Endothelial cell of umbilical vein (primary cell): ENCODE data around the gene LRTM2. TPM values are rescaled to one million over a fixed set of nuclear protein-coding genes. Genes with fewer than 3 reads are reported as not detected.

Experiments used
- BruUV-seq: library from RNA; stranded (reverse); fragments of 400-500 nt; replicated peaks from 2 replicates; lab custom pipeline; 2021; lab: Mats Ljungman, UMichigan
- CTCF ChIA-PET: fragments of 300-600, 350-600 bp; sonication (Branson Sonifier 250); formaldehyde crosslinking; loops from one replicate; lab custom pipeline; 2021; ENCODE audit warnings: antibody characterized with exemption, inconsistent platforms; lab: Charles Lee
- POLR2A ChIA-PET: fragments of 300-600, 350-600 bp; sonication (Branson Sonifier 250); formaldehyde crosslinking; loops from one replicate; lab custom pipeline; 2021; ENCODE audit warnings: antibody characterized with exemption, inconsistent platforms; lab: Charles Lee
- DNase-seq: peaks from one replicate; pipeline ENCODE4 v3.0.0-alpha.2; 2011; ENCODE audit warnings: low read depth, low spot score
- FAIRE-seq: peaks from 2 replicates; lab custom pipeline; 2011; peaks lifted over from hg19 to GRCh38; lab: Jason Lieb, UNC
- H2AFZ ChIP-seq: 2 replicates; pipeline ENCODE4 v1.6.0; 2012; ENCODE audit warnings: low read depth, low read length, control low read depth, inconsistent platforms
- H3K27ac ChIP-seq: 2 replicates; pipeline ENCODE4 v1.5.1; 2011; ENCODE audit warnings: low read depth, mild to moderate bottlenecking, control low read depth, low read length, moderate library complexity; ENCODE audit not compliant: insufficient read depth
- H3K27me3 ChIP-seq, 2 experiments: 2 replicates each; pipeline versions ENCODE4 v1.6.0 to v1.6.1; 2011; ENCODE audit warnings: low read length in 2 of 2, mixed read lengths in 1 of 2; ENCODE audit not compliant: control insufficient read depth in 2 of 2, insufficient read depth in 2 of 2
- H3K36me3 ChIP-seq, 2 experiments: 2 replicates in 1 of 2; 3 replicates in 1 of 2; pipeline ENCODE4 v1.5.1; 2011; ENCODE audit warnings: low read length in 2 of 2, mild to moderate bottlenecking in 1 of 2, moderate library complexity in 1 of 2; ENCODE audit not compliant: control insufficient read depth in 2 of 2, insufficient read depth in 2 of 2; ENCODE audit errors: extremely low read depth in 1 of 2
- H3K4me1 ChIP-seq: 3 replicates; pipeline ENCODE4 v1.5.1; 2011; ENCODE audit warnings: mild to moderate bottlenecking, low read length; ENCODE audit not compliant: control insufficient read depth, insufficient read depth; ENCODE audit errors: extremely low read depth
- H3K4me2 ChIP-seq: 2 replicates; pipeline ENCODE4 v1.6.1; 2011; ENCODE audit warnings: low read length, control low read depth, mixed read lengths; ENCODE audit not compliant: insufficient read depth
- H3K4me3 ChIP-seq, 3 experiments: fragments of 200-600 bp in 1 of 3; sonication (generic), shearing (Covaris generic) in 1 of 3; replicated peaks in 1 of 3; 2 replicates each; pipeline ENCODE4 v1.5.1; 2011 to 2016; ENCODE audit warnings: control low read depth in 3 of 3, low read length in 3 of 3, mild to moderate bottlenecking in 2 of 3, inconsistent platforms in 1 of 3, low read depth in 1 of 3, moderate library complexity in 1 of 3; ENCODE audit not compliant: insufficient read depth in 1 of 3
- H3K79me2 ChIP-seq: 2 replicates; pipeline ENCODE4 v1.6.0; 2012; ENCODE audit warnings: low read length, inconsistent platforms; ENCODE audit not compliant: control insufficient read depth, insufficient read depth
- H3K9ac ChIP-seq: replicated peaks from 2 replicates; pipeline ENCODE3; 2011; ENCODE audit warnings: low read length, control low read depth; ENCODE audit not compliant: insufficient read depth; ENCODE audit errors: extremely low read depth
- H3K9me1 ChIP-seq: replicated peaks from 3 replicates; pipeline ENCODE4 v1.6.0; 2011; ENCODE audit warnings: mild to moderate bottlenecking, low read length; ENCODE audit not compliant: control insufficient read depth, insufficient read depth; ENCODE audit errors: extremely low read depth
- H3K9me3 ChIP-seq: replicated peaks from 2 replicates; pipeline ENCODE4 v1.5.1; 2012; ENCODE audit warnings: low read length, inconsistent platforms; ENCODE audit not compliant: control insufficient read depth, insufficient read depth
- H4K20me1 ChIP-seq: replicated peaks from 2 replicates; pipeline ENCODE3; 2011; ENCODE audit warnings: mild to moderate bottlenecking, low read length; ENCODE audit not compliant: control insufficient read depth, insufficient read depth; ENCODE audit errors: extremely low read depth
- EZH2 ChIP-seq: IDR thresholded peaks from 2 replicates; pipeline ENCODE4 v1.6.1; 2012; ENCODE audit warnings: borderline replicate concordance, low read depth, mild to moderate bottlenecking, moderate library complexity, low read length, inconsistent platforms; ENCODE audit not compliant: severe bottlenecking
- FOS ChIP-seq: IDR thresholded peaks from 2 replicates; pipeline ENCODE4 v1.6.1; 2011; ENCODE audit warnings: mild to moderate bottlenecking, low read length, moderate library complexity, borderline replicate concordance; ENCODE audit not compliant: insufficient read depth
- GATA2 ChIP-seq: IDR thresholded peaks from 2 replicates; pipeline ENCODE4 v1.7.0; 2011; ENCODE audit warnings: low read depth, mild to moderate bottlenecking, moderate library complexity, mixed read lengths, low read length; ENCODE audit not compliant: insufficient read length, insufficient read depth
- JUN ChIP-seq: IDR thresholded peaks from 2 replicates; pipeline ENCODE4 v1.6.1; 2011; ENCODE audit warnings: borderline replicate concordance, low read depth; ENCODE audit not compliant: insufficient read length, insufficient read depth
- MAX ChIP-seq: IDR thresholded peaks from 2 replicates; pipeline ENCODE4 v1.6.1; 2011; ENCODE audit not compliant: insufficient read depth, insufficient read length
- MYC ChIP-seq: IDR thresholded peaks from one replicate; pipeline ENCODE4 v1.6.1; 2011; ENCODE audit warnings: mild to moderate bottlenecking, low read depth, low read length
- POLR2A ChIP-seq: IDR thresholded peaks from 2 replicates; pipeline ENCODE4 v1.6.1; 2012; ENCODE audit warnings: low read depth, mild to moderate bottlenecking, control low read depth, low read length
- POLR2AphosphoS5 ChIP-seq: IDR thresholded peaks from 2 replicates; pipeline ENCODE4 v1.6.1; 2012; ENCODE audit warnings: low read depth, mild to moderate bottlenecking, control low read depth, low read length, moderate library complexity; ENCODE audit not compliant: insufficient read depth
- dilution Hi-C: fragments of 300-500 bp; cut with MboI; formaldehyde crosslinking; loops from one replicate; pipeline ENCODE4 v1.15.0; 2019; ENCODE audit warnings: low sequenced_read_pairs; ENCODE audit not compliant: extremely low pct_ligation_motif_present
- intact Hi-C: fragments of 100-400 bp; cut with micrococcal nuclease; formaldehyde crosslinking; loops from one replicate; pipeline ENCODE4 v1.10.0; 2022
- polyA plus RNA-seq, 4 experiments: library from polyadenylated mRNA; depleted of rRNA in 3 of 4; stranded (reverse) in 3 of 4; unstranded in 1 of 4; fragments of >200 nt; gene quantifications; 2 replicates each; pipeline versions ENCODE4 v1.2.1 to v1.2.3, GENCODE V29; 2011 to 2012; ENCODE audit warnings: missing spikeins in 1 of 4
- total RNA-seq: library from RNA; stranded (reverse); gene quantifications from 2 replicates; pipeline ENCODE4 v1.2.3, GENCODE V29; 2021
- TF ChIP-seq, protein P1 (sequence below), 2 donors: IDR thresholded peaks; 1 replicate in 1 of 2; 2 replicates in 1 of 2; pipeline ENCODE4 v1.5.1; 2011; ENCODE audit warnings: low read length in 2 of 2, mild to moderate bottlenecking in 2 of 2, moderate library complexity in 2 of 2, control low read depth in 1 of 2, inconsistent platforms in 1 of 2, low read depth in 1 of 2; ENCODE audit not compliant: insufficient read depth in 1 of 2; ENCODE audit errors: extremely low read depth in 1 of 2

LRTM2 gene
- total and polyA plus RNA-seq, 2 donors (not counting 3 experiments of a cell fraction or from before 2014, with no cell fraction given), result not detected

- H3K36me3 ChIP-seq, result no peaks in the 10 kb centered on the region
- no peak overlapping the region for H3K4me3 ChIP-seq
- no peaks in the 10 kb centered on the region for H3K9me3 ChIP-seq
- H4K20me1 ChIP-seq, result no peaks in the 10 kb centered on the region
- no peak overlapping the region for H3K9ac ChIP-seq
- FAIRE-seq (no peak), DNase-seq (no peak)
- H3K27ac ChIP-seq, result no peak overlapping the region
- dilution Hi-C loops, result no loop called here
- H3K9me1 ChIP-seq, result no peaks in the 10 kb centered on the region
- TF ChIP-seq MAX, result no peak
- no peak for TF ChIP-seq FOS
- TF ChIP-seq POLR2AphosphoS5, result no peak
- TF ChIP-seq JUN, result no peak
- no peak for TF ChIP-seq GATA2
- no peak for TF ChIP-seq MYC
- no peak for TF ChIP-seq EZH2
- no peak for TF ChIP-seq POLR2A
- TF ChIP-seq, protein P1, sequence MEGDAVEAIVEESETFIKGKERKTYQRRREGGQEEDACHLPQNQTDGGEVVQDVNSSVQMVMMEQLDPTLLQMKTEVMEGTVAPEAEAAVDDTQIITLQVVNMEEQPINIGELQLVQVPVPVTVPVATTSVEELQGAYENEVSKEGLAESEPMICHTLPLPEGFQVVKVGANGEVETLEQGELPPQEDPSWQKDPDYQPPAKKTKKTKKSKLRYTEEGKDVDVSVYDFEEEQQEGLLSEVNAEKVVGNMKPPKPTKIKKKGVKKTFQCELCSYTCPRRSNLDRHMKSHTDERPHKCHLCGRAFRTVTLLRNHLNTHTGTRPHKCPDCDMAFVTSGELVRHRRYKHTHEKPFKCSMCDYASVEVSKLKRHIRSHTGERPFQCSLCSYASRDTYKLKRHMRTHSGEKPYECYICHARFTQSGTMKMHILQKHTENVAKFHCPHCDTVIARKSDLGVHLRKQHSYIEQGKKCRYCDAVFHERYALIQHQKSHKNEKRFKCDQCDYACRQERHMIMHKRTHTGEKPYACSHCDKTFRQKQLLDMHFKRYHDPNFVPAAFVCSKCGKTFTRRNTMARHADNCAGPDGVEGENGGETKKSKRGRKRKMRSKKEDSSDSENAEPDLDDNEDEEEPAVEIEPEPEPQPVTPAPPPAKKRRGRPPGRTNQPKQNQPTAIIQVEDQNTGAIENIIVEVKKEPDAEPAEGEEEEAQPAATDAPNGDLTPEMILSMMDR (IDR thresholded peaks at IDR 0.05; ENCODE audit: extremely low read depth in 1 of 2, insufficient read depth in 1 of 2, low read depth in 1 of 2, low read length in 2 of 2), result no peak
- no peak overlapping the region for H2AFZ ChIP-seq
- ChIA-PET POLR2A (no interaction called here), CTCF (interaction anchor here (1.7 to 2.2 kb wide), 2 partner anchors 12 to 14 kb away, joined by 3 to 6 read pairs; no protein-coding TSS in a partner anchor)
- no peaks in the 10 kb centered on the region for H3K79me2 ChIP-seq
- no peaks in the 10 kb centered on the region for H3K4me1 ChIP-seq
- intact Hi-C loops, result no loop called here
- H3K27me3 ChIP-seq, result peaks cover 0 to 5% of the 10 kb centered on the region in 2 experiments
- H3K4me2 ChIP-seq, result no peak overlapping the region
- BruUV-seq, result no TSS peak
These were observed 53.5 kb downstream of the LRTM2 start for GRCh38 chr12:1873531-1874510.
